HG03060 (cell line): ENCODE data around the gene ARPC1A.
"Not testable (repeated sequence)": the region's sequence is repeated elsewhere in the genome, so short reads cannot be mapped to it uniquely, and the experiment has no call there.

Source experiments
- ATAC-seq: cut with Tn5 transposase; IDR thresholded peaks from one replicate; pipeline ENCODE4 v1.9.1; 2021; ENCODE audit warnings: low read depth, moderate number of reproducible peaks; ENCODE audit not compliant: unreplicated experiment

The ARPC1A gene

GRCh38 chr7:99385564-99385963 lies 59.9 kb downstream of the ARPC1A start:
- ATAC-seq = no peak

- ATAC-seq = no peak
Observed at GRCh38 chr7:99386584-99387238, 61.0 kb downstream of the ARPC1A start.

- not testable (repeated sequence) for ATAC-seq
Observed at GRCh38 chr7:99387239-99387635, 61.5 kb downstream of the ARPC1A start.

- no peak for ATAC-seq
Observed at GRCh38 chr7:99387912-99388311, 62.2 kb downstream of the ARPC1A start.

GRCh38 chr7:99389772-99390171 lies 64.1 kb downstream of the ARPC1A start:
- ATAC-seq = no peak

GRCh38 chr7:99390941-99391602 lies 65.4 kb downstream of the ARPC1A start:
- ATAC-seq = no peak

- ATAC-seq = no peak
Observed at GRCh38 chr7:99392046-99392445, 66.3 kb downstream of the ARPC1A start.

GRCh38 chr7:99392659-99393354 lies 67.1 kb downstream of the ARPC1A start:
- ATAC-seq = no peak

GRCh38 chr7:99393355-99394187 lies 67.9 kb downstream of the ARPC1A start:
- ATAC-seq = no peak

GRCh38 chr7:99394188-99394502 lies 68.4 kb downstream of the ARPC1A start:
- no peak for ATAC-seq

GRCh38 chr7:99395616-99396327 lies 70.1 kb downstream of the ARPC1A start:
- ATAC-seq = no peak

GRCh38 chr7:99396418-99397296 lies 71.0 kb downstream of the ARPC1A start:
- no peak for ATAC-seq

- no peak for ATAC-seq
Observed at GRCh38 chr7:99397297-99397983, 71.7 kb downstream of the ARPC1A start.

GRCh38 chr7:99398891-99399445 lies 73.3 kb downstream of the ARPC1A start:
- no peak for ATAC-seq

GRCh38 chr7:99399597-99399996 lies 73.9 kb downstream of the ARPC1A start:
- ATAC-seq = no peak

- ATAC-seq = no peak
Observed at GRCh38 chr7:99402854-99403253, 77.2 kb downstream of the ARPC1A start.

GRCh38 chr7:99403764-99404163 lies 78.1 kb downstream of the ARPC1A start:
- ATAC-seq = no peak

GRCh38 chr7:99404235-99404976 lies 78.7 kb downstream of the ARPC1A start:
- ATAC-seq = no peak
